ENCODE results near the gene DMD. TPM values are rescaled to one million over a fixed set of nuclear protein-coding genes. Genes with fewer than 3 reads are reported as not detected.

DMD gene
- polyA plus RNA-seq, 1 donor from 2014 or later = 21.6 TPM

- Histone ChIP-seq H3K9me3 (ENCODE audit: low read length) (no peaks in the 10 kb centered on the region), H2AFZ (ENCODE audit: low read depth, low read length) (no peak overlapping the region), H3K9ac (ENCODE audit: low read length) (no peak overlapping the region), H3K27ac (ENCODE audit: low read length) (no peak overlapping the region), H3K36me3 (ENCODE audit: insufficient read depth, low read length) (no peaks in the 10 kb centered on the region), H4K20me1 (ENCODE audit: insufficient read depth) (no peaks in the 10 kb centered on the region), H3K4me3 (ENCODE audit: low read length) (no peak overlapping the region), H3K27me3 (ENCODE audit: insufficient read depth, low read depth, low read length) (no peaks in the 10 kb centered on the region), H3K79me2 (replicated peaks; ENCODE audit: insufficient read depth, low read length) (no peaks in the 10 kb centered on the region), H3F3A (ENCODE audit: insufficient read depth, low read length, poor library complexity, severe bottlenecking) (no peaks in the 10 kb centered on the region), H3K4me2 (ENCODE audit: low read length) (no peak overlapping the region), H3K9me2 (ENCODE audit: insufficient read depth, low read length) (no peaks in the 10 kb centered on the region)
- TF ChIP-seq EP300 (conservative IDR thresholded peaks at IDR 0.05; ENCODE audit: poor library complexity, severe bottlenecking) (no peak), REST (IDR thresholded peaks at IDR 0.05; ENCODE audit: borderline replicate concordance) (no peak), CTCF (IDR thresholded peaks at IDR 0.05; ENCODE audit: poor library complexity, severe bottlenecking) (no peak), EZH2 (IDR thresholded peaks at IDR 0.05; ENCODE audit: borderline replicate concordance, insufficient read depth, low read length, poor library complexity, severe bottlenecking) (no peak), TAF1 (IDR thresholded peaks at IDR 0.05; ENCODE audit: low read depth) (no peak), RAD21 (conservative IDR thresholded peaks at IDR 0.05) (no peak), POLR2AphosphoS5 (IDR thresholded peaks at IDR 0.05) (no peak), MXI1 (conservative IDR thresholded peaks at IDR 0.05; ENCODE audit: poor library complexity, severe bottlenecking) (no peak), SMC3 (conservative IDR thresholded peaks at IDR 0.05; ENCODE audit: poor library complexity) (no peak)
These were observed 165.5 kb downstream of the DMD start for GRCh38 chrX:33045882-33046281.

GRCh38 chrX:33045245-33045644 is 166.1 kb downstream of the DMD start:
- no peak overlapping the region for H3K27ac ChIP-seq (ENCODE audit: low read length)
- no peaks in the 10 kb centered on the region for H3K9me3 ChIP-seq (ENCODE audit: low read length)
- no peaks in the 10 kb centered on the region for H3K79me2 ChIP-seq (replicated peaks; ENCODE audit: insufficient read depth, low read length)
- no peak overlapping the region for H2AFZ ChIP-seq (ENCODE audit: low read depth, low read length)
- H3K9ac ChIP-seq (ENCODE audit: low read length) = no peak overlapping the region
- H3K9me2 ChIP-seq (ENCODE audit: insufficient read depth, low read length) = no peaks in the 10 kb centered on the region
- H4K20me1 ChIP-seq (ENCODE audit: insufficient read depth) = no peaks in the 10 kb centered on the region
- H3K27me3 ChIP-seq (ENCODE audit: insufficient read depth, low read depth, low read length) = no peaks in the 10 kb centered on the region
- H3F3A ChIP-seq (ENCODE audit: insufficient read depth, low read length, poor library complexity, severe bottlenecking) = no peaks in the 10 kb centered on the region
- TF ChIP-seq EZH2 (IDR thresholded peaks at IDR 0.05; ENCODE audit: borderline replicate concordance, insufficient read depth, low read length, poor library complexity, severe bottlenecking) (no peak), SMC3 (conservative IDR thresholded peaks at IDR 0.05; ENCODE audit: poor library complexity) (no peak), RAD21 (conservative IDR thresholded peaks at IDR 0.05) (no peak), TAF1 (IDR thresholded peaks at IDR 0.05; ENCODE audit: low read depth) (no peak), REST (IDR thresholded peaks at IDR 0.05; ENCODE audit: borderline replicate concordance) (no peak), MXI1 (conservative IDR thresholded peaks at IDR 0.05; ENCODE audit: poor library complexity, severe bottlenecking) (no peak), EP300 (conservative IDR thresholded peaks at IDR 0.05; ENCODE audit: poor library complexity, severe bottlenecking) (no peak), POLR2AphosphoS5 (IDR thresholded peaks at IDR 0.05) (no peak), CTCF (IDR thresholded peaks at IDR 0.05; ENCODE audit: poor library complexity, severe bottlenecking) (no peak)
- H3K36me3 ChIP-seq (ENCODE audit: insufficient read depth, low read length) = no peaks in the 10 kb centered on the region
- no peak overlapping the region for H3K4me2 ChIP-seq (ENCODE audit: low read length)
- H3K4me3 ChIP-seq (ENCODE audit: low read length) = no peak overlapping the region
